MCF 10A (cell line): Measurements from ENCODE around the gene CBFA2T3. TPM values are rescaled to one million over a fixed set of nuclear protein-coding genes. Genes with fewer than 3 reads are reported as not detected.

ENCODE experiments used
- BruUV-seq: library from RNA; stranded (reverse); fragments of 400-500 nt; replicated peaks from 2 replicates; lab custom pipeline; 2021; lab: Mats Ljungman, UMichigan
- CTCF ChIA-PET: fragments of 300-600 bp; sonication (Branson Sonifier 250); formaldehyde crosslinking; extraction: SDS; loops from one replicate; lab custom pipeline; 2021; ENCODE audit warnings: antibody characterized with exemption, inconsistent platforms; lab: Yijun Ruan, JAX
- POLR2A ChIA-PET: fragments of 300-600, 350-650 bp; sonication (Branson Sonifier 250); formaldehyde crosslinking; extraction: SDS; loops from one replicate; lab custom pipeline; 2020; ENCODE audit warnings: antibody characterized with exemption, inconsistent platforms; lab: Yijun Ruan, JAX
- DNase-seq: peaks from one replicate; pipeline ENCODE4 v3.0.0-alpha.2; 2018; ENCODE audit not compliant: unreplicated experiment
- H3K27ac Mint-ChIP-seq: one replicate; pipeline ENCODE4 v1.8.0; 2022; ENCODE audit warnings: mild to moderate bottlenecking, low read depth, mixed read lengths; ENCODE audit not compliant: unreplicated experiment
- H3K27me3 Mint-ChIP-seq: one replicate; pipeline ENCODE4 v1.8.0; 2022; ENCODE audit warnings: mixed read lengths; ENCODE audit not compliant: insufficient read depth, unreplicated experiment
- H3K36me3 Mint-ChIP-seq: one replicate; pipeline ENCODE4 v1.8.0; 2022; ENCODE audit warnings: mild to moderate bottlenecking, moderate library complexity, mixed read lengths; ENCODE audit not compliant: insufficient read depth, unreplicated experiment
- H3K4me1 Mint-ChIP-seq: one replicate; pipeline ENCODE4 v1.8.0; 2022; ENCODE audit warnings: mixed read lengths; ENCODE audit not compliant: insufficient read depth, unreplicated experiment
- H3K4me3 Mint-ChIP-seq: one replicate; pipeline ENCODE4 v1.8.0; 2022; ENCODE audit warnings: mild to moderate bottlenecking, moderate library complexity, mixed read lengths; ENCODE audit not compliant: unreplicated experiment
- H3K9me3 Mint-ChIP-seq: one replicate; pipeline ENCODE4 v1.8.0; 2022; ENCODE audit warnings: mixed read lengths; ENCODE audit not compliant: unreplicated experiment
- intact Hi-C: fragments of 100-400 bp; cut with micrococcal nuclease; formaldehyde crosslinking; loops from 2 replicates; pipeline ENCODE4 v1.14.1; 2022
- total RNA-seq: library from RNA; stranded (reverse); gene quantifications from 2 replicates; pipeline ENCODE4 v1.2.3, GENCODE V29; 2022
- TF ChIP-seq, protein P1 (sequence below): fragments of 200-600 bp; IDR thresholded peaks from one replicate; pipeline ENCODE4 v1.8.0; 2022; ENCODE audit warnings: antibody characterized with exemption, mild to moderate bottlenecking; ENCODE audit not compliant: unreplicated experiment

CBFA2T3 gene
- total RNA-seq, 1 experiment from 2014 or later: not detected

DNA sequence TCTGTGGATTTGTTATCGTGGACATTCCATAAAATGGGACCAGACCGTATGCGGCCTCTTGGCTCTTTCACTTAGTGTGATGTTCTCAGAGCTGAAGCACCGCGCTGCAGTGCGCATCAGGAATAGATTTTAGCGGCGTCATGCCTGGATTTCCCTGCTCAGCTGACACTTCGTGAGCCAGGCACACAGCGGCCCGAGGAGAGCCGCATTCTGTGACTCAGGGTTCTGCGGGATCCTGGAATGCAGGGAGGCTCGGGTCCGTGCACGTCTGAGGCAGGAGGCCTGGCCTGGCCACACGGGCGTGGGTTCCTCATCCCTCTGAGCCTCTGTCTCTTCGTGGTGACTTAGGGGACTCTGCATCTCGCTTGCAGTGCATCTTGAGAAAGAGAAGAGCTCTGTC lies 13.4 kb downstream of the CBFA2T3 start:
- no peak for DNase-seq
- H3K4me1 Mint-ChIP-seq: no peaks in the 10 kb centered on the region
- intact Hi-C loops: no loop called here

DNA sequence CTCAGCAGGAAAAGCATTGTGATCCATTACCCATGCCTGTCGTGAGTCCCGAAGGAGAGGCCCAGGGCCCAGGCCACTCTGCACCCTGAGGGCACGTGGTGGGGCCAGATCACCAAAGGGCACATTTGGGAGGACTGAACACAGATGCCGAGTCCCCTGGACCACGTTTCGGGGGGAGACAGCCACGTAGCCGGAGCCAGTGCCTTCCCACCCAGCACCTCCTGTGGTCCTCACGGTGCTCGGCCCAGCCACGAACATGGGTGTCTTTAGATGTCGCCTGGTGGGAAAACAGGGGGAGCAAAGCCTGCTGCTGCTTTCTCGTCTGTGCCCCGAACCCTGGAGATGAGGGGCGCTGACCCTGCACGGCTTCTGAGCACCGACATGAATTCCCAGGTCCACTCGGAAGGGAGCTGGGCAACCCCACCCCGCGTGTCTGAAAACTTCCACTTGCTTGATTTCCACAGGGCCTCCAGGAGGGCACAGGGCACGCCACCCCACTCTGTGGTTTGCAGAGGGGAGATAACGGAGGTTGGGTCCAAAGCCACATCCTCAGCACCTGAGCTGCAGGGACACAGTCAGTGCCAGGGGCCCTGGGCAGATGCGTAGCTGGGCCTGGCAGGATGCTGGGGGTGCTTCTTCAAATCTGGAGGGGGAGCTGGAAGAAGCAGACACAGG lies 14.4 kb downstream of the CBFA2T3 start:
- Mint-ChIP-seq H3K27ac (no peak overlapping the region), H3K36me3 (peaks cover 4% of the 10 kb centered on the region), H3K4me1 (no peaks in the 10 kb centered on the region), H3K9me3 (no peaks in the 10 kb centered on the region), H3K27me3 (peaks cover 73% of the 10 kb centered on the region), H3K4me3 (no peak overlapping the region)
- no TSS peak for BruUV-seq
- DNase-seq: no peak
- ChIA-PET CTCF (no interaction called here), POLR2A (no interaction called here)
- TF ChIP-seq, protein P1, sequence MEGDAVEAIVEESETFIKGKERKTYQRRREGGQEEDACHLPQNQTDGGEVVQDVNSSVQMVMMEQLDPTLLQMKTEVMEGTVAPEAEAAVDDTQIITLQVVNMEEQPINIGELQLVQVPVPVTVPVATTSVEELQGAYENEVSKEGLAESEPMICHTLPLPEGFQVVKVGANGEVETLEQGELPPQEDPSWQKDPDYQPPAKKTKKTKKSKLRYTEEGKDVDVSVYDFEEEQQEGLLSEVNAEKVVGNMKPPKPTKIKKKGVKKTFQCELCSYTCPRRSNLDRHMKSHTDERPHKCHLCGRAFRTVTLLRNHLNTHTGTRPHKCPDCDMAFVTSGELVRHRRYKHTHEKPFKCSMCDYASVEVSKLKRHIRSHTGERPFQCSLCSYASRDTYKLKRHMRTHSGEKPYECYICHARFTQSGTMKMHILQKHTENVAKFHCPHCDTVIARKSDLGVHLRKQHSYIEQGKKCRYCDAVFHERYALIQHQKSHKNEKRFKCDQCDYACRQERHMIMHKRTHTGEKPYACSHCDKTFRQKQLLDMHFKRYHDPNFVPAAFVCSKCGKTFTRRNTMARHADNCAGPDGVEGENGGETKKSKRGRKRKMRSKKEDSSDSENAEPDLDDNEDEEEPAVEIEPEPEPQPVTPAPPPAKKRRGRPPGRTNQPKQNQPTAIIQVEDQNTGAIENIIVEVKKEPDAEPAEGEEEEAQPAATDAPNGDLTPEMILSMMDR: no peak
- intact Hi-C loops: no loop called here

More for the DNA sequence above, 13.4 kb downstream of the CBFA2T3 start:
- Mint-ChIP-seq H3K9me3 (no peaks in the 10 kb centered on the region), H3K4me3 (no peak overlapping the region), H3K27ac (no peak overlapping the region), H3K36me3 (no peaks in the 10 kb centered on the region), H3K27me3 (peaks cover 63% of the 10 kb centered on the region)
- no TSS peak for BruUV-seq
- POLR2A ChIA-PET: no interaction called here
- CTCF ChIA-PET: no interaction called here
- TF ChIP-seq, protein P1: no peak

DNA sequence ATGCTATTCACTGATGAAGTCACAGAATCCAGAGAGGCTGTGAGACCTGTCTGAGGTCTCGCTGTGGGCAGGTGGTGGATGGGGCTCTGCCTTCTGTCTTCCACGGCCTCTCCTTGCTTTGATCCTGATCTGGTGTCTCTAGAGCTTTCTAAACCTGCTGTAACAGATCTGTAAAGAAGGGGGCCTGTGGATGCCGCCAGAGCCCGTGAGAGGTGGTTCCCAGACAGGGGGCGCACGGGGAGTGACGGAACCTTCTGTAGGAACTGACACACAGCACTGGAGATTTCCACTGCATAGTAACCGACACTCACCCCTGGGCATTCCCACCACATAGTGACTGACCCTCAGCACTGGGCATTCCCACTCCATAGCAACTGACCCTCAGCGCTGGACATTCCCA lies 16.0 kb downstream of the CBFA2T3 start:
- no TSS peak for BruUV-seq
- H3K4me3 Mint-ChIP-seq: no peak overlapping the region
- POLR2A ChIA-PET: no interaction called here
- CTCF ChIA-PET: no interaction called here
- H3K4me1 Mint-ChIP-seq: no peaks in the 10 kb centered on the region
- TF ChIP-seq, protein P1: no peak
- peaks cover 6% of the 10 kb centered on the region for H3K36me3 Mint-ChIP-seq
- H3K27me3 Mint-ChIP-seq: peaks cover 83% of the 10 kb centered on the region
- H3K9me3 Mint-ChIP-seq: no peaks in the 10 kb centered on the region
- DNase-seq: no peak
- intact Hi-C loops: no loop called here
- no peak overlapping the region for H3K27ac Mint-ChIP-seq

DNA sequence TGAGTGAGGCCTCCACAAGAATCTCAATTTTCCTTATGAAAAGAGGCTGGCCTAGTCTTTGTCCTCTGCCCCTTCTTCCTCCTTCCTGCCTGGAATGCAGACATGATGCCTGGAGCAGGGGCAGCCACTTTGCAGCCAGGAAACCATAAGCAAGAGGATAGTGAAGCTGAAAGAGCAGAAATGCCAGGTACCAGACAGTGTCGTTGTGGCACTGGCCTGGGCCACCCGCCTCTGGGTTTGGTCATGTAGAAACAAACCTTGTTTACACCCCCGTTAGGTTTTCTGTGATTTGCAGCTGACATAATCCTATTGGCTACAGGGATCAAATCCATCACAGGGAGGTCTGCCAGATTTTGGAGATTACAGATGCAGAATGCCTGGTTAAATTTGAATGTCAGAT lies 16.5 kb downstream of the CBFA2T3 start:
- ChIA-PET POLR2A (no interaction called here), CTCF (no interaction called here)
- Mint-ChIP-seq H3K27ac (no peak overlapping the region), H3K27me3 (peaks cover 83% of the 10 kb centered on the region), H3K4me1 (no peaks in the 10 kb centered on the region), H3K36me3 (peaks cover 6% of the 10 kb centered on the region), H3K4me3 (no peak overlapping the region), H3K9me3 (no peaks in the 10 kb centered on the region)
- TF ChIP-seq, protein P1: no peak
- no TSS peak for BruUV-seq
- intact Hi-C loops: no loop called here
- DNase-seq: no peak
